ENCODE results near the gene FICD. TPM values are rescaled to one million over a fixed set of nuclear protein-coding genes. Genes with fewer than 3 reads are reported as not detected.

FICD gene
- total and polyA plus RNA-seq, 2 of the 13 experiments (the other 11 are each of a cell fraction or from before 2014, with no cell fraction given): 0.99 to 3.0 TPM

- TF ChIP-seq ZNF615 (CRISPR knock-in tag; IDR thresholded peaks at IDR 0.05; ENCODE audit: borderline replicate concordance) (0 out of 2 replicates have a peak, but pooled peaks have one; percentile 39), ZNF530 (CRISPR knock-in tag; IDR thresholded peaks at IDR 0.05; ENCODE audit: low read depth) (no peak), SP2 (CRISPR knock-in tag; IDR thresholded peaks at IDR 0.05) (no peak), ZSCAN31 (CRISPR knock-in tag; IDR thresholded peaks at IDR 0.05; ENCODE audit: low read depth) (no peak), ZNF773 (CRISPR knock-in tag; IDR thresholded peaks at IDR 0.05; ENCODE audit: borderline replicate concordance) (no peak), BCLAF1 (IDR thresholded peaks at IDR 0.05) (no peak), TAF1 (CRISPR knock-in tag; IDR thresholded peaks at IDR 0.05) (no peak), IRF1 (CRISPR knock-in tag; IDR thresholded peaks at IDR 0.05; ENCODE audit: low read depth) (no peak), RAD51 (IDR thresholded peaks at IDR 0.05; ENCODE audit: borderline replicate concordance) (no peak), ARNT2 (CRISPR knock-in tag; IDR thresholded peaks at IDR 0.05; ENCODE audit: low read depth) (no peak), ATF6 (CRISPR knock-in tag; conservative IDR thresholded peaks at IDR 0.05) (no peak), ZNF292 (CRISPR knock-in tag; IDR thresholded peaks at IDR 0.05; ENCODE audit: borderline replicate concordance, low read depth) (0 out of 2 replicates have a peak, but pooled peaks have one; percentile 13), ZFP36L1 (CRISPR knock-in tag; IDR thresholded peaks at IDR 0.05) (peak; percentile 77; the same call in 1 of the 2 replicates), RBM22 (optimal IDR thresholded peaks at IDR 0.05; ENCODE audit: low read length) (no peak), NFIC (IDR thresholded peaks at IDR 0.05; ENCODE audit: low read length) (no peak), CBFB (CRISPR knock-in tag; IDR thresholded peaks at IDR 0.05) (no peak), MATR3 (CRISPR knock-in tag; IDR thresholded peaks at IDR 0.05) (no peak), FIP1L1 (IDR thresholded peaks at IDR 0.05; ENCODE audit: borderline replicate concordance, insufficient read depth, low read depth, low read length) (no peak), CEBPB (IDR thresholded peaks at IDR 0.05; ENCODE audit: borderline replicate concordance, low read depth, low read length) (peak; percentile 9; the same call in 1 of the 2 replicates), MLXIP (CRISPR knock-in tag; IDR thresholded peaks at IDR 0.05; ENCODE audit: borderline replicate concordance) (no peak), ZNF263 (CRISPR knock-in tag; IDR thresholded peaks at IDR 0.05) (no peak; the same call in 1 of the 2 replicates), ZNF780A (CRISPR knock-in tag; IDR thresholded peaks at IDR 0.05) (no peak), ZBTB7B (CRISPR knock-in tag; IDR thresholded peaks at IDR 0.05) (no peak; the same call in 1 of the 2 replicates)
Measured at GRCh38 chr12:108561852-108562347, 46.8 kb downstream of the FICD start (continued).

Measured in HepG2 (cell line).